ENCODE results near the gene HSF2.

The HSF2 gene

GRCh38 chr6:122374307-122374706 lies 25.1 kb upstream of the HSF2 start:
- Histone ChIP-seq H3K79me2 (ENCODE audit: insufficient read depth, low read length) (no peaks in the 10 kb centered on the region), H4K20me1 (ENCODE audit: low read depth, low read length) (no peaks in the 10 kb centered on the region)

GRCh38 chr6:122376246-122376645 lies 23.2 kb upstream of the HSF2 start:
- Histone ChIP-seq H2AFZ (ENCODE audit: low read depth, low read length, severe bottlenecking) (no peak overlapping the region), H3K9me2 (replicated peaks; ENCODE audit: insufficient read depth, low read length) (no peaks in the 10 kb centered on the region), H3K4me2 (ENCODE audit: low read depth, low read length, poor library complexity, severe bottlenecking) (no peak overlapping the region), H3K79me2 (ENCODE audit: insufficient read depth, low read length) (no peaks in the 10 kb centered on the region), H3F3A (ENCODE audit: insufficient read depth) (no peaks in the 10 kb centered on the region), H3K9ac (ENCODE audit: low read length) (no peak overlapping the region), H3K4me3 (ENCODE audit: insufficient read depth, low read length, poor library complexity, severe bottlenecking) (no peak overlapping the region), H3K27ac (ENCODE audit: low read depth, low read length) (no peak overlapping the region), H4K20me1 (ENCODE audit: low read depth, low read length) (no peaks in the 10 kb centered on the region), H3K9me3 (ENCODE audit: insufficient read depth, low read length) (no peaks in the 10 kb centered on the region), H3K27me3 (ENCODE audit: low read length) (no peaks in the 10 kb centered on the region), H3K36me3 (ENCODE audit: low read length) (no peaks in the 10 kb centered on the region)
- no peak for TF ChIP-seq CTCF (IDR thresholded peaks at IDR 0.05; ENCODE audit: insufficient read depth, low read length, poor library complexity, severe bottlenecking)
- TF ChIP-seq EZH2phosphoT487 (conservative IDR thresholded peaks at IDR 0.05; ENCODE audit: low read length), result no peak

More at GRCh38 chr6:122374307-122374706, 25.1 kb upstream of the HSF2 start:
- no peaks in the 10 kb centered on the region for H3K36me3 ChIP-seq (ENCODE audit: low read length)
- H3F3A ChIP-seq (ENCODE audit: insufficient read depth), result no peaks in the 10 kb centered on the region
- no peak overlapping the region for H2AFZ ChIP-seq (ENCODE audit: low read depth, low read length, severe bottlenecking)
- no peaks in the 10 kb centered on the region for H3K27me3 ChIP-seq (ENCODE audit: low read length)
- no peaks in the 10 kb centered on the region for H3K9me2 ChIP-seq (replicated peaks; ENCODE audit: insufficient read depth, low read length)
- H3K9me3 ChIP-seq (ENCODE audit: insufficient read depth, low read length), result no peaks in the 10 kb centered on the region
- no peak overlapping the region for H3K4me3 ChIP-seq (ENCODE audit: insufficient read depth, low read length, poor library complexity, severe bottlenecking)
- H3K9ac ChIP-seq (ENCODE audit: low read length), result no peak overlapping the region
- no peak overlapping the region for H3K27ac ChIP-seq (ENCODE audit: low read depth, low read length)
- H3K4me2 ChIP-seq (ENCODE audit: low read depth, low read length, poor library complexity, severe bottlenecking), result no peak overlapping the region
- no peak for TF ChIP-seq CTCF (IDR thresholded peaks at IDR 0.05; ENCODE audit: insufficient read depth, low read length, poor library complexity, severe bottlenecking)
- no peak for TF ChIP-seq EZH2phosphoT487 (conservative IDR thresholded peaks at IDR 0.05; ENCODE audit: low read length)

- Histone ChIP-seq H2AFZ (ENCODE audit: low read depth, low read length, severe bottlenecking) (no peak overlapping the region), H3K4me2 (ENCODE audit: low read depth, low read length, poor library complexity, severe bottlenecking) (no peak overlapping the region), H3K27ac (ENCODE audit: low read depth, low read length) (no peak overlapping the region), H4K20me1 (ENCODE audit: low read depth, low read length) (no peaks in the 10 kb centered on the region), H3K4me3 (ENCODE audit: insufficient read depth, low read length, poor library complexity, severe bottlenecking) (no peak overlapping the region), H3K9me2 (replicated peaks; ENCODE audit: insufficient read depth, low read length) (no peaks in the 10 kb centered on the region), H3K79me2 (ENCODE audit: insufficient read depth, low read length) (no peaks in the 10 kb centered on the region), H3K9ac (ENCODE audit: low read length) (no peak overlapping the region), H3F3A (ENCODE audit: insufficient read depth) (no peaks in the 10 kb centered on the region), H3K36me3 (ENCODE audit: low read length) (no peaks in the 10 kb centered on the region), H3K27me3 (ENCODE audit: low read length) (no peaks in the 10 kb centered on the region), H3K9me3 (ENCODE audit: insufficient read depth, low read length) (no peaks in the 10 kb centered on the region)
- TF ChIP-seq EZH2phosphoT487 (conservative IDR thresholded peaks at IDR 0.05; ENCODE audit: low read length) (no peak), CTCF (IDR thresholded peaks at IDR 0.05; ENCODE audit: insufficient read depth, low read length, poor library complexity, severe bottlenecking) (peak; percentile 63)
Observed at GRCh38 chr6:122381494-122382265, 17.8 kb upstream of the HSF2 start.

All from SU-DHL-6 (cell line).